Measurements from ENCODE around the gene DHRS7B.

The DHRS7B gene

DNA sequence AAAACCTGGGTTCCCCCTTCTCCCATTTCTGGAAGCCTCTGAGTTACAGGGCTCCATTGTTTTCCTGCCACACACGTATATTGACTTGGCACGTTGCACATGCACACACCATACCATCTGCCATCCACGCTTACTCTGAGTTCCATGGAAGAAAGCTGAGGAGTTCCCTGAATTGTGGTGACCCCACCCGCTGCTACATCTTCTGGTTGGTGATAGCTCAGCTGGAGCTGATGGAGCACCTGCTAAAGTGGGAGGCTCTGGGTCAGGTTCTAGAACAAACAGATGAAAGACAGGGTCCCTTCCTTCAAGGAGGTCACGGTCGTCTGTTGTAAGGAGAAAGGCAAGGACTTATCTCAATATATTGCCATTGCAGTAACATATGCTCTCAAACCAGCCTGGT, 46.1 kb downstream of the DHRS7B start:
- DNase-seq (ENCODE audit: insufficient read length, low spot score) (no peak), FAIRE-seq (peak; percentile 83)
- TF ChIP-seq POLR2AphosphoS5 (IDR thresholded peaks at IDR 0.05; ENCODE audit: low read depth, low read length) (no peak), TAF1 (IDR thresholded peaks at IDR 0.05; ENCODE audit: low read depth, low read length) (no peak), PAX5 (IDR thresholded peaks at IDR 0.05; ENCODE audit: insufficient read depth, low read length, severe bottlenecking) (no peak), POU2F2 (IDR thresholded peaks at IDR 0.05; ENCODE audit: low read depth, low read length) (no peak), POLR2A (IDR thresholded peaks at IDR 0.05; ENCODE audit: low read depth, low read length) (no peak), SPI1 (IDR thresholded peaks at IDR 0.05; ENCODE audit: low read depth, low read length) (no peak)

DNA sequence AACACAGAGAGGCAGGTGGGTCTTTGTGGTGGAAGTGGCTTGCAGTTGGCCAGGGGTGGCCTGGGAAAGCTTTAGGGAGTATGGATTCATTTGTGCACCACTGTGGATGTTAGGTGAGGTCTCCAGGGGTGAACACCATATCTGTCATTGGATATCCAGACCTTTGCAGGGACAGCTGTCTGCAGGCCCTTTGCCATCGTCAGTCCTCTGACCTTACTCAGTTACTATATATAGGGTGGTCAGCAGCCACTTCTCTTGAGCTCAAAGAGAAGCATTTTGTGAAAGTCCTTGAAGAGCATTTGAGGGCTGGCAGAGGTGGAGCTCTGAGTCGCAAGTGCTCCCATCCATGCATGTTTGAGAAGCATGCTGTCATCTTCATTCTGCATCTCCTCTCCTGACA, 46.8 kb downstream of the DHRS7B start:
- no peak for DNase-seq (ENCODE audit: insufficient read length, low spot score)
- FAIRE-seq, result no peak
- TF ChIP-seq TAF1 (IDR thresholded peaks at IDR 0.05; ENCODE audit: low read depth, low read length), result no peak
- no peak for TF ChIP-seq PAX5 (IDR thresholded peaks at IDR 0.05; ENCODE audit: insufficient read depth, low read length, severe bottlenecking)

DNA sequence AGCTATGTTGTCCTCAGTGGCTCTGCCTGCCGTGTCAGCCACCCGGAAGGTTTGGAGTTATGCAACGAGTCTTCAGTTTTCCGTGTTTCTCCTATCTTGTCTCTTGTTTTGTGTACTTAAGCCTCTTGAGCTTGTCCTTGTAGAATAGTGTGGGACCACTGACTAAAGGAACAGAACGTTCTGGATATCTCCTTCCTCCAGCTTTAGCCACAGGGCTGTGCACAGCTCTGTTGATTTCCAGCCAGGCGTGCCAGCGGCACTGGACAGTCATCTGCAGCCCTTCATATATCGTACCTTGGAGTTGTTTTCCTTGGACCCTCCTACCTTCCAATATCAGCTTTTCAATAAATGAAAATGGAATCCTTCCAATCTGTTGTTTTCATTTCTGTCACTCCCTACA, 47.4 kb downstream of the DHRS7B start:
- no peak for TF ChIP-seq POLR2A (IDR thresholded peaks at IDR 0.05; ENCODE audit: low read depth, low read length)
- TF ChIP-seq POLR2AphosphoS5 (IDR thresholded peaks at IDR 0.05; ENCODE audit: low read depth, low read length), result no peak
- no peak for TF ChIP-seq POU2F2 (IDR thresholded peaks at IDR 0.05; ENCODE audit: low read depth, low read length)
- TF ChIP-seq TAF1 (IDR thresholded peaks at IDR 0.05; ENCODE audit: low read depth, low read length), result no peak
- no peak for TF ChIP-seq PAX5 (IDR thresholded peaks at IDR 0.05; ENCODE audit: insufficient read depth, low read length, severe bottlenecking)
- TF ChIP-seq SPI1 (IDR thresholded peaks at IDR 0.05; ENCODE audit: low read depth, low read length), result no peak
- no peak for FAIRE-seq
- DNase-seq (ENCODE audit: insufficient read length, low spot score), result no peak

DNA sequence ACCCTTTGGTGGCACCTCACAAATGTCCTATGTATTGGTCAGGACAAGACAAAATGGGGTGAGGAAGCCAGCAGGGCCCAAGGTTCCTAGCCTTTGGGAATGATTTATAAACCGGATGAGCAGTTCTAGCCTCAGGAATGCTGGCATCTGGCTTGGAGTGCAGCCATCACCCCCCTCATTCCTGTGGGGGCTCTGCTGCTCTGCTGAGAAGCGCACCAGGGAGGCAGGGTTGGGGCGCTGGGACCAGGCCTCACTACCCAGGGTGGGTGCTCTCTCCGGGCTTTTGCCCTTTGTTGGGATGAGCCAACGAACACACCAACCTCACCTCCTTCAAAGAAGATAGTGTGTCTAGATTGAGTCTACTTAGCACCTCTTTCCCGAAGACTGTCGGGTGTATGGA, 47.9 kb downstream of the DHRS7B start:
- FAIRE-seq (no peak), DNase-seq (ENCODE audit: insufficient read length, low spot score) (no peak)
- TF ChIP-seq POU2F2 (IDR thresholded peaks at IDR 0.05; ENCODE audit: low read depth, low read length) (no peak), SPI1 (IDR thresholded peaks at IDR 0.05; ENCODE audit: low read depth, low read length) (no peak), TAF1 (IDR thresholded peaks at IDR 0.05; ENCODE audit: low read depth, low read length) (no peak), POLR2A (IDR thresholded peaks at IDR 0.05; ENCODE audit: low read depth, low read length) (no peak), POLR2AphosphoS5 (IDR thresholded peaks at IDR 0.05; ENCODE audit: low read depth, low read length) (no peak), PAX5 (IDR thresholded peaks at IDR 0.05; ENCODE audit: insufficient read depth, low read length, severe bottlenecking) (no peak)

DNA sequence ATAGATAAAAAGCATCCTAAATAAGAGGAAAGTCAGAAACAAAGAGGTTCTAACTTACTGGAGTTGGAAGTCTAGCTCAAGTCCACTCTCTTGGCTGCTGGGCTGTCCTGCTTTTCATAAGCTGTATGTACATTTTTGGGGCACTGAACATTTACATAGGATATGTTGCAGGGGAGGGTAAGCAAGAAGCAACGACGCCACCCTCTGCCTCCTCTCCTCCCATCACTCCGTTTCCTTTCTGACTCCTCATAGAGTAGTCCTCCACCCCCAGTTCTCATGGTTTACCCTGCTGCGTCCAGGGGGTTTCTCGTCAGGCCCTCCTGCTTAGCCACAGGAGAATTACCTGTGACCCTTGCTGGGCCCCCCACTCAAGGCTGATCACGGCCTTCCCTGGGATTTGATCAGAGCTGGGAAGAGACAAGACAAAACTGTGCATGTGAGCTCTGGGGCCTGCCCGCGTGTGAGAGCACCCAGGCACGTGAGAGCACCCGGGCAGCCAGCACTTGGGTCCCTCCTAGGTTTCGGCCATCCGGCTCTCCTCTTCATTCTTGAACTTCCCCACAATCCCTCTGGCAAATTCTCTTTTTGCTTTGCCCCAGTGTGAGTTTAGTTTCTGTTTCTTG, 50.1 kb downstream of the DHRS7B start:
- TF ChIP-seq PAX5 (IDR thresholded peaks at IDR 0.05; ENCODE audit: insufficient read depth, low read length, severe bottlenecking) (no peak), POLR2A (IDR thresholded peaks at IDR 0.05; ENCODE audit: low read depth, low read length) (no peak), POLR2AphosphoS5 (IDR thresholded peaks at IDR 0.05; ENCODE audit: low read depth, low read length) (no peak), SPI1 (IDR thresholded peaks at IDR 0.05; ENCODE audit: low read depth, low read length) (no peak), POU2F2 (IDR thresholded peaks at IDR 0.05; ENCODE audit: low read depth, low read length) (no peak), TAF1 (IDR thresholded peaks at IDR 0.05; ENCODE audit: low read depth, low read length) (no peak)
- FAIRE-seq (no peak), DNase-seq (ENCODE audit: insufficient read length, low spot score) (no peak)

DNA sequence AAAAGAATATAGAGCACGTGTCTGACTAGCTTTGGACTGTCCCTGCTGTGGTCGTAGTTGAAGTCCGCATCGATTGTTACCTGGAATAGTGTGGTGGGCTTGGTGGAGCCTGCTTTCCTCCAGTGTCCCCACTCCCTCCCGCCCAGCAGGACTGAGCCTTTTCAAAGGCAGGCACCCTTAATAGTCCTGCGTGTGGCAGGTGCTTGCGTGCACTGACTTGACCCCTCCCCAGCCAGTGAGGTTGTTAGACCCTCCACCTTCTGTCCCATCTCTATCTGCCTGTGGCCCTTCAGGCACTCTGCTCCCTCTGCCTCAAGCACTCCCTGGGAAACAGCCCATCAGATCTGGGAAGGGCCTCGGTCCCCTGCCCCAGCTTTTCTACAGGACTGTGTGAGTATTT, 50.6 kb downstream of the DHRS7B start:
- no peak for TF ChIP-seq PAX5 (IDR thresholded peaks at IDR 0.05; ENCODE audit: insufficient read depth, low read length, severe bottlenecking)
- DNase-seq (ENCODE audit: insufficient read length, low spot score) (no peak), FAIRE-seq (no peak)

DNA sequence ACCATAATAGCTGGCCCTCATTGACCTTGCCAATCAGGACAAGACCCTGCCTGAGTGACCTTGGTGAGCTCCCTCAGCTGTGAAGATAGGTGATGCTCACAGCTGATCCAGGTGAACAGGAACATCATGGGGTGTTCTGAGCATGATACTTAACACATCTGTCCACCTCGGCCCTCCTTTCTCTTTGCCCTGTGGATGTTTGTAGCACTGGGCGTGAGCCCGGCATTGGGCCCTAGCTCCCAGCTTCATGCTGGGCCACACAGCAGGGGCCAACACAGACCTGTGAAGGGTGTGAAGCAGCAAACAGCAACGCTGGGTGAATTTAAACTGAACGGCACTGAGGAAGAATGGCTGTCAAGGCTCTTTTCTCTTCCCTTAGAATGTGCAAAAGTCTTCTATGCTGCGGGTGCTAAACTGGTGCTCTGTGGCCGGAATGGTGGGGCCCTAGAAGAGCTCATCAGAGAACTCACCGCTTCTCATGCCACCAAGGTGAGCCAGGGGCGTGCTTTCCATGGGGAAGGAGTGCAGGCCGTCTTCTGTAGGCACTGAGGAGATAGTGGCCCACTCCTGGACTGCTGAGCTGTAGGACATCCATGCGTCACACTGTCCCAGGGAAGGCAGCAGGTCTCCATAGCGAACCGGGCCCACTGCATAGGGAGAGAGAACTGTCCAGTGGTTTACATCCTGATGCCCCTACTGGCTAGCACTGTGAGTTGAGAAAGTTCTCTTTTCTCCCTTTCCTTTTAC, 51.3 kb downstream of the DHRS7B start:
- DNase-seq (ENCODE audit: insufficient read length, low spot score), result no peak
- FAIRE-seq, result no peak
- TF ChIP-seq SPI1 (IDR thresholded peaks at IDR 0.05; ENCODE audit: low read depth, low read length), result no peak
- TF ChIP-seq PAX5 (IDR thresholded peaks at IDR 0.05; ENCODE audit: insufficient read depth, low read length, severe bottlenecking), result no peak
- no peak for TF ChIP-seq POLR2AphosphoS5 (IDR thresholded peaks at IDR 0.05; ENCODE audit: low read depth, low read length)
- TF ChIP-seq TAF1 (IDR thresholded peaks at IDR 0.05; ENCODE audit: low read depth, low read length), result no peak
- TF ChIP-seq POLR2A (IDR thresholded peaks at IDR 0.05; ENCODE audit: low read depth, low read length), result no peak
- no peak for TF ChIP-seq POU2F2 (IDR thresholded peaks at IDR 0.05; ENCODE audit: low read depth, low read length)

DNA sequence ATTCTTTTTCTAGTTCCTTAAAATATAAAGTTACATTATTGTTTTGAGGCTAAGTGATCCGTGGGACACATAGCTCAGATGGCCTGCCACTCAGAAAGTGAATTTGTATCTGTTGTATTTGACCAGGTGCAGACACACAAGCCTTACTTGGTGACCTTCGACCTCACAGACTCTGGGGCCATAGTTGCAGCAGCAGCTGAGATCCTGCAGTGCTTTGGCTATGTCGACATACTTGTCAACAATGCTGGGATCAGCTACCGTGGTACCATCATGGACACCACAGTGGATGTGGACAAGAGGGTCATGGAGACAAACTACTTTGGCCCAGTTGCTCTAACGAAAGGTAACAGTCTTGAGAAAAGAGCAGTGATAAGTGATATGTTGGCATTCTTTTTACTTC, 56.7 kb downstream of the DHRS7B start:
- no peak for DNase-seq (ENCODE audit: insufficient read length, low spot score)
- TF ChIP-seq TAF1 (IDR thresholded peaks at IDR 0.05; ENCODE audit: low read depth, low read length) (no peak), SPI1 (IDR thresholded peaks at IDR 0.05; ENCODE audit: low read depth, low read length) (no peak), POU2F2 (IDR thresholded peaks at IDR 0.05; ENCODE audit: low read depth, low read length) (no peak), POLR2AphosphoS5 (IDR thresholded peaks at IDR 0.05; ENCODE audit: low read depth, low read length) (no peak), POLR2A (IDR thresholded peaks at IDR 0.05; ENCODE audit: low read depth, low read length) (no peak), PAX5 (IDR thresholded peaks at IDR 0.05; ENCODE audit: insufficient read depth, low read length, severe bottlenecking) (no peak)
- peak; percentile 55 for FAIRE-seq

DNA sequence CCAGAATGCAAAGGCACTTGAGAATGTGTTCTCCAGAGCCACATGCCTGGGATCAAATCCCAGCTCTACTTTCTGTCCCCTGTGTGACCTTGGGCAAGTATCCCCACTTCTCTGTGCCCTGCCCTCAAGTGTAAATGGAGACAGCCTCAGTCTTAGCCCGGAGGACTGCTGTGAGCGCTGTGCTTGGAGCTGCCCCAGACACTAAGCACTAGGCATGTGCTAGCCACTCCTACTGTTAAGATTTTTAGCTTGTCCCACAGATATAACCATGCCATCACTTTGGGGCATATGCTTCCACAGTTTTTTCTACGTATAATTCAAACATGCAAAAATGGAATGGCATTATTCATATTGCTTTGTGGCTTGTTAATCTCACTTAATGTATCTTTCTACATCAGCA, 57.8 kb downstream of the DHRS7B start:
- TF ChIP-seq POLR2A (IDR thresholded peaks at IDR 0.05; ENCODE audit: low read depth, low read length) (no peak), TAF1 (IDR thresholded peaks at IDR 0.05; ENCODE audit: low read depth, low read length) (no peak), PAX5 (IDR thresholded peaks at IDR 0.05; ENCODE audit: insufficient read depth, low read length, severe bottlenecking) (no peak), SPI1 (IDR thresholded peaks at IDR 0.05; ENCODE audit: low read depth, low read length) (no peak), POU2F2 (IDR thresholded peaks at IDR 0.05; ENCODE audit: low read depth, low read length) (no peak), POLR2AphosphoS5 (IDR thresholded peaks at IDR 0.05; ENCODE audit: low read depth, low read length) (no peak)
- DNase-seq (ENCODE audit: insufficient read length, low spot score) (no peak), FAIRE-seq (no peak)

DNA sequence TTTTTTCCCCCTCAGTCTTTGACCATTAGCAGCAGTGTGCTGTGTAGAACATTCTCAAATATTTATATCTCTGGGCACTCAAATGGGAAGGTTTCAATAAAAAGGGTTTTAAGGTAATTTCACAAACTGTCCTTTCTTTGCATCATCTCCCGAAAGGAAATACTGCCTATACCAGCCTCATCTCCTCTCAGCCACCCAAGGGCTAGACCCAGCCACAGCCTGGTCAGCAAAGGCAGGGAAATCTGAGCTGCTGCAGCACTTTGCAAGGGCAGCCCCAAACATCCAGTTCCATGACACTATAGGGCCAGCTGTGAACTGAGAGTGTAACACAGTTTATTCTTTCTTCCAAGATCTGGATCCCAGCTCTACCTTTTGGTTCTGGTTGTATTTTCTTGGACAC, 58.3 kb downstream of the DHRS7B start:
- DNase-seq (ENCODE audit: insufficient read length, low spot score) (no peak), FAIRE-seq (no peak)
- TF ChIP-seq POLR2AphosphoS5 (IDR thresholded peaks at IDR 0.05; ENCODE audit: low read depth, low read length), result no peak
- no peak for TF ChIP-seq SPI1 (IDR thresholded peaks at IDR 0.05; ENCODE audit: low read depth, low read length)
